22Rv1 (cell line): ENCODE results near the gene UBAP2.
"Not testable (repeated sequence)": the region's sequence is repeated elsewhere in the genome, so short reads cannot be mapped to it uniquely, and the experiment has no call there.

Source experiments
- H3K27ac ChIP-seq: fragments of 450-650 bp; 2 replicates; pipeline ENCODE4 v1.5.1; 2017
- ZFX ChIP-seq: fragments of 450-650 bp; IDR thresholded peaks from 2 replicates; pipeline ENCODE4 v1.6.1; 2017; ENCODE audit warnings: antibody characterized with exemption, borderline replicate concordance
- TF ChIP-seq, protein P1 (sequence below): fragments of 450-650 bp; IDR thresholded peaks from 2 replicates; pipeline ENCODE4 v1.5.1; 2017; ENCODE audit warnings: mild to moderate bottlenecking

UBAP2 gene

DNA sequence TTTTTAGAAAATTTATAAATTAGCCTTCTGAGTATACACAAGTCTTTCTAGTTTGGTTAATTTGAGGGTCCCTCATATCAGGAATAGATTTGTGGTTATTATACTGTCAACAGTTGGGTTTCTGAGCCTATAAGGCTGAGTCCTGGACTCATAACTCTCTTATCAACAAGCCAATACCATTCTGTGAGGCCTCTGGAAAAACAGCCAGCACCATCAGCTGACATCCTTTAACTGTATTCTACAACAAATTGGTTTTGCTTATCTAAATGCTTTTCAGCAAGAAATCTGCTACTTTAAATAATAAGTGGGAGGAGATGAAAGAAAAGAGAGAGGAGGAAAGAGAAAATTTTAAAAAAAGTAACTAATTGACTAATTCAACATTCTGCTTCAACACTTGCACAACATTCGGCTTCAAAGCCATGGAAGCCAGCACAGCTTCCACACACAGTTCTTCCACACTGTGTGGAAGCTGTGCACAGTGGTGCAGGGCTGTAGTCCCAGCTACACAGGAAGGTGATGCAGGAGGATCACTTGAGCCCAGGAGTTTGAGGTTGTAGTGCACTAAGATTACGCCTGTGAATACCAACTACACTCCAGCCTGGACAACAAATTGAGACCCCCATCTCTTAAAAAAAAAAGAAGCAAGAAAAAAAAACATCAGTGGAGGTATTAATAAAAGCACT is 84.5 kb downstream of the UBAP2 start:
- no peak for TF ChIP-seq ZFX
- TF ChIP-seq, protein P1, sequence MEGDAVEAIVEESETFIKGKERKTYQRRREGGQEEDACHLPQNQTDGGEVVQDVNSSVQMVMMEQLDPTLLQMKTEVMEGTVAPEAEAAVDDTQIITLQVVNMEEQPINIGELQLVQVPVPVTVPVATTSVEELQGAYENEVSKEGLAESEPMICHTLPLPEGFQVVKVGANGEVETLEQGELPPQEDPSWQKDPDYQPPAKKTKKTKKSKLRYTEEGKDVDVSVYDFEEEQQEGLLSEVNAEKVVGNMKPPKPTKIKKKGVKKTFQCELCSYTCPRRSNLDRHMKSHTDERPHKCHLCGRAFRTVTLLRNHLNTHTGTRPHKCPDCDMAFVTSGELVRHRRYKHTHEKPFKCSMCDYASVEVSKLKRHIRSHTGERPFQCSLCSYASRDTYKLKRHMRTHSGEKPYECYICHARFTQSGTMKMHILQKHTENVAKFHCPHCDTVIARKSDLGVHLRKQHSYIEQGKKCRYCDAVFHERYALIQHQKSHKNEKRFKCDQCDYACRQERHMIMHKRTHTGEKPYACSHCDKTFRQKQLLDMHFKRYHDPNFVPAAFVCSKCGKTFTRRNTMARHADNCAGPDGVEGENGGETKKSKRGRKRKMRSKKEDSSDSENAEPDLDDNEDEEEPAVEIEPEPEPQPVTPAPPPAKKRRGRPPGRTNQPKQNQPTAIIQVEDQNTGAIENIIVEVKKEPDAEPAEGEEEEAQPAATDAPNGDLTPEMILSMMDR: no peak
- H3K27ac ChIP-seq: no peak overlapping the region

DNA sequence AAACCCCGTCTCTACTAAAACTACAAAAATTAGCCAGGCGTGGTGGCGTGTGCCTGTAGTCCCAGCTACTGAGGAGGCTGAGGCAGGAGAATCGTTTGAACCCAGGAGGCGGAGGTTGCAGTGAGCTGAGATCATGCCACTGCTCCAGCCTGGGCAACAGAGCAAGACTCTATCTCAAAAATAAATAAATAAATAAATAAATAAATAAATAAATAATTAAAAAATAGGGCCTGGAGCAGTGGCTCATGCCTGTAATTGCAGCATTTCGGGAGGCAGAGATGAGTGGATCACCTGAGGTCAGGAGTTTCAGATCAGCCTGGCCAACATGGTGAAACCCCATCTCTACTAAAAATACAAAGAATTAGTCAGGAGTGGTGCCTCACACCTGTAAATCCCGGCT is 86.2 kb downstream of the UBAP2 start:
- not testable (repeated sequence) for H3K27ac ChIP-seq

DNA sequence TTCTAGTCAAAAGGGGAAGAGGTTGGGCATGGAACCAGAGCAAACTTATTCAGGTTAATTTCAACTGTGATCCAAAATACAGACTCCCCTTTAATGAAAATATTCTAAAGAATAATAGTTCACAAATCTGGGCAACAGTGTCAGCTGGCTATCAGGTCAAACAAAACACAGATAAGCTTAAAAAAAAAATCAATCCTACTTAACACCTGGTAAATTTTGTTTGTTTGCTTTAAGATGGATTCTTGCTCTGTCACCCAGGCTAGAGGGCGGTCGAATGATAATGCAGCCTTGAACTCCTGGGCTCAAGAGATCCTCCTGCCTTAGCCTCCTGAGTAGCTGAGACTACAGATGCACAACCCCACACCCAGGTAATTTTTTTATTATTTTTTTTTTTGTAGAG is 89.0 kb downstream of the UBAP2 start:
- H3K27ac ChIP-seq: no peak overlapping the region
- TF ChIP-seq ZFX: no peak
- TF ChIP-seq, protein P1: no peak

DNA sequence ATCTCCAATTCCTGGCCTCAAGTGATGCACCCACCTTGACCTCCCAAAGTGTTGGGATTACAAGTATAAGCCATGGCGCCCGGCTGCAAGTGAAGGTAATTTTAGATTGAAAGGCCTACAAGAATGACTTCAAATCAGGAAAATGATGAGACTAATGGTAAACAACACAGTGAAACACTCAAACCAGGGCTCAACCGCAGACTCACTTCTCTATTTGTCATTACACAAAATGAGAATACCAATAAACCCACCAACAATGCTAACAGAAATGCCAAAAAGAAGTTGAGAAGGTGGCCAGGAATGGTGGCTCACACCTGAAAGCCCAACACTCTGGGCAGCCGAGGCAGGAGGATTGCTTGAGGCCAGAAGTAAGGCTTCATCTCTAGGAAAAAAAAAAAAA is 92.1 kb downstream of the UBAP2 start:
- no peak overlapping the region for H3K27ac ChIP-seq
- TF ChIP-seq, protein P1: no peak
- no peak for TF ChIP-seq ZFX

DNA sequence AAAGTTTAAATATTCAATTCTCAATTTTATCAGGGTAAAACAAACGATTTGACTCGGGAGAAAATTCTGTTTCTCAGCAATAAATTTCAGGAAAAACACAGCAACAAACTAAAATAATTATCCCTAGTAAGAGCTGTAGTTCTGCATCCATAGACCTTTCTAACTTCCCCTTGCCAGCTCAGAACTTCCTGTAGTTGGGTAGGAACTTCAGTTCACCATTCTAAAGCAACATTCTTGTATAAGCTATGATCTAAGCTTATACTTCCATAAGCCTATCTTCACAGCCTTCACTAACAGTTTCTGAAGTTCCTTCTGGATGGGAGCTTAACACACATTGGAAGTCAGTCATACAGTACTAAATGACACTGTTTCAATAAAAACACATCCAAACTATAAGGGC is 96.6 kb downstream of the UBAP2 start:
- no peak overlapping the region for H3K27ac ChIP-seq
- TF ChIP-seq, protein P1: no peak
- TF ChIP-seq ZFX: no peak

DNA sequence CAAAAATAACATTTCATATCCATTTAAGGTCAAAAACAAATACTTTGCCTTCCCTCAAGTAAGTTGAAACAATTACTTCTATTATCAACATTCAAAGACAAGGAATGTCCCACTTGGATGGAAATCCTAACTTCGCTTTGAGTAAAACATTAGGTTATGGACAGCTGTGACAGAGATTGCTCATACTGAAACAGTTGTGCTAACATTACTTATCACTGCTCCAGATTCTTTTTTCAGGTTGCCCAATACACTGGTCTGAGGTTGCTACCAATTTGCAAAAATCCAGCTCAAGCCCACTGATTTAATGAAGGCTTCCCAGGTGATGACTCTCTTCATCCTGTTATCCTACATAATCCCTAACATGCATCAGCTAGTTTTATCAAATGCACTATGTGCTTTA is 98.3 kb downstream of the UBAP2 start:
- TF ChIP-seq, protein P1: no peak
- TF ChIP-seq ZFX: no peak
- no peak overlapping the region for H3K27ac ChIP-seq

DNA sequence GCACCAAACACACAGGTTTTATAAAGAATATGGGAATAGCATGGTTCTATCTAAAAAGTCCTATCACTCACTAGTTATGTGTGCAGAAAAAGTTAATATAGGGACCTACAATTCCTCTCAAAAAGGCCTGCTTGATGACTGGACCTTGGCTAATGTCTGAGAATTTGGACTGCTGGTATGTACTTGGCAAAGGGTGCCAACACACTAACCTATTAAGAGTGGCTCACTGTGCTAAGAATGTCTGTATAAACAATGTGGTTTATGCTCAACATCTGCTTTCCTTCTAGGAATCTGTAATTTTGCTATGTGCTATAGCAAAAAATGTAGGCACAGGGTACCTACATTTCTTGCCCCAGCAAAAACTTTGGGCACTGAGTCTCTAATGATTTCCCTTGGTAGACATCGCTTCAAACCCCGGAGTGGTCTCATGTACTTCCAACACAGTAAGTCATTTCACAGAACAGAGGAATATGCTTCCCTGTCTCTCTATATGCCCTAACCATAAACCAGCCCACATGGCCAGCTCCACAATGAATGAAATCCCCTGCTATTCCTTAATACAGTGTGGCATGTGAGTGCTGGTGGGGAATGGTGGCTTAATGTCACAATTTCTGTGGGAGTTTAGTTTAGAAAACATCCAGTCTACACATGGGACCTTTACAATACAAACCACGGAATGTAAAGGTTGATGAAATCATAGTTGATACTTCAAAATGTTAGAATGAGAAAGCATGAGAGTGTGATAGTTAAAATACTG is 101.7 kb downstream of the UBAP2 start:
- H3K27ac ChIP-seq: no peak overlapping the region
- TF ChIP-seq, protein P1: no peak
- no peak for TF ChIP-seq ZFX
